BE2C (cell line): ENCODE measurements around the gene ADAMTS2.
A peak's percentile ranks its signal among the peaks of the same experiment; 100 is the strongest.

Source experiments
- DNase-seq: peaks from one replicate; pipeline ENCODE4 v3.0.0-alpha.2; 2020
- H3K27me3 ChIP-seq: fragments of 250-450 bp; sonication (Bioruptor Pico); 2 replicates; pipeline ENCODE4 v1.5.1; 2020; ENCODE audit warnings: mild to moderate bottlenecking
- H3K36me3 ChIP-seq: fragments of 250-450 bp; sonication (Bioruptor Pico); 2 replicates; pipeline ENCODE4 v1.5.1; 2020; ENCODE audit warnings: mild to moderate bottlenecking
- H3K4me1 ChIP-seq: fragments of 250-450 bp; sonication (Bioruptor Pico); 2 replicates; pipeline ENCODE4 v1.5.1; 2020
- H3K4me3 ChIP-seq: 2 replicates; pipeline ENCODE4 v1.5.1; 2011; ENCODE audit warnings: low read depth, low read length
- H3K9me3 ChIP-seq: fragments of 250-450 bp; sonication (Bioruptor Pico); 2 replicates; pipeline ENCODE4 v1.5.1; 2020
- TF ChIP-seq, protein P1 (sequence below): IDR thresholded peaks from 2 replicates; pipeline ENCODE4 v1.5.1; 2012; ENCODE audit warnings: mild to moderate bottlenecking, low read depth, low read length

Gene ADAMTS2

DNA sequence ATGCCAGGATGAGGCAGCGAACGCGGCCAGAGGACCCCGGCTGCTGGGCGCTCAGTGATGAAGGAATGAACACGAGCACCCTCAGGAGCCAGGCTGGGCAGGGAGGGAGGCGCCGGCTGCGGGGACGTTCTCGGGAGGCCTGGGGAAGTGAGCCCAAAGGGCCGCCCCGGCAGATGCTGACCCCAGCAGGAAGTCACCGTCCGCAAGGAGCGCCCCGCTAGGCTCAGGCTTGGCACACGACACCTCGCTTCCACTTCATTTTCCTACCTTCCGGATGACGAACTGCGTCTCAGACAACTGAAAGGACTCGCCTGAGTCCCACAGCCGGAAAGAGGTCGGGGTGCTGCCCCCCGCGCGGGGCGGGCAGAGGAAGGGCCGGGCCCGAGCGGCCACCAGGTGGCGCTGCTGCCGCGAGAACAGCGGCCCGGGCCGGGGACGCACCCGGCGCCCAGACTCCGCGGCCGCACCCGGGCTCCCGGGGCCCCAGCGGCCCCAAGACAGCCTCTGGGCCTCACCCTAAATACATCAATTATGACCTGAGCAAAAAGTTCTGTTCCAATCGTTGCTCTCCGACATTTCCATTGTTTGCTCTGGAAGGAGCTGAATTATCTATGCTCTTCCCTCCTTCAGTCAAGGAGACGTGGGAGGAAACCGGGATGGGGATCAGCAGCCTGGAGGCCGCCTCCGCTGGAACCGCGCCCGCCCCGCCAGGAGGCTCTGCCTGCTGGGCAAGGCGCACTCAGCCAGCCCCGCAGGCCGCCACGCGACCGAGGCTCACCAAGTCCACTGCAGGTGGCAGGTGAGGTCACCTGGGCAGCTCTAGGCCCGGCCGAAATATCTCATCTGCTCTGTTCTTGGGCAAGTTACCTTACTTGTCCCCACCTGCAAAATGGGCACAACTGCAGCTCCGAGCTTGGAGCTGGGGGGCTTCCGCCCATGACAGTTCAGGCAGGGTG, 178.1 kb downstream of the ADAMTS2 start:
- peak; percentile 58 for DNase-seq
- Histone ChIP-seq H3K4me3 (no peak overlapping the region), H3K27me3 (no peaks in the 10 kb centered on the region), H3K4me1 (no peaks in the 10 kb centered on the region), H3K36me3 (no peaks in the 10 kb centered on the region), H3K9me3 (no peaks in the 10 kb centered on the region)
- TF ChIP-seq, protein P1, sequence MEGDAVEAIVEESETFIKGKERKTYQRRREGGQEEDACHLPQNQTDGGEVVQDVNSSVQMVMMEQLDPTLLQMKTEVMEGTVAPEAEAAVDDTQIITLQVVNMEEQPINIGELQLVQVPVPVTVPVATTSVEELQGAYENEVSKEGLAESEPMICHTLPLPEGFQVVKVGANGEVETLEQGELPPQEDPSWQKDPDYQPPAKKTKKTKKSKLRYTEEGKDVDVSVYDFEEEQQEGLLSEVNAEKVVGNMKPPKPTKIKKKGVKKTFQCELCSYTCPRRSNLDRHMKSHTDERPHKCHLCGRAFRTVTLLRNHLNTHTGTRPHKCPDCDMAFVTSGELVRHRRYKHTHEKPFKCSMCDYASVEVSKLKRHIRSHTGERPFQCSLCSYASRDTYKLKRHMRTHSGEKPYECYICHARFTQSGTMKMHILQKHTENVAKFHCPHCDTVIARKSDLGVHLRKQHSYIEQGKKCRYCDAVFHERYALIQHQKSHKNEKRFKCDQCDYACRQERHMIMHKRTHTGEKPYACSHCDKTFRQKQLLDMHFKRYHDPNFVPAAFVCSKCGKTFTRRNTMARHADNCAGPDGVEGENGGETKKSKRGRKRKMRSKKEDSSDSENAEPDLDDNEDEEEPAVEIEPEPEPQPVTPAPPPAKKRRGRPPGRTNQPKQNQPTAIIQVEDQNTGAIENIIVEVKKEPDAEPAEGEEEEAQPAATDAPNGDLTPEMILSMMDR = peak; percentile 62

DNA sequence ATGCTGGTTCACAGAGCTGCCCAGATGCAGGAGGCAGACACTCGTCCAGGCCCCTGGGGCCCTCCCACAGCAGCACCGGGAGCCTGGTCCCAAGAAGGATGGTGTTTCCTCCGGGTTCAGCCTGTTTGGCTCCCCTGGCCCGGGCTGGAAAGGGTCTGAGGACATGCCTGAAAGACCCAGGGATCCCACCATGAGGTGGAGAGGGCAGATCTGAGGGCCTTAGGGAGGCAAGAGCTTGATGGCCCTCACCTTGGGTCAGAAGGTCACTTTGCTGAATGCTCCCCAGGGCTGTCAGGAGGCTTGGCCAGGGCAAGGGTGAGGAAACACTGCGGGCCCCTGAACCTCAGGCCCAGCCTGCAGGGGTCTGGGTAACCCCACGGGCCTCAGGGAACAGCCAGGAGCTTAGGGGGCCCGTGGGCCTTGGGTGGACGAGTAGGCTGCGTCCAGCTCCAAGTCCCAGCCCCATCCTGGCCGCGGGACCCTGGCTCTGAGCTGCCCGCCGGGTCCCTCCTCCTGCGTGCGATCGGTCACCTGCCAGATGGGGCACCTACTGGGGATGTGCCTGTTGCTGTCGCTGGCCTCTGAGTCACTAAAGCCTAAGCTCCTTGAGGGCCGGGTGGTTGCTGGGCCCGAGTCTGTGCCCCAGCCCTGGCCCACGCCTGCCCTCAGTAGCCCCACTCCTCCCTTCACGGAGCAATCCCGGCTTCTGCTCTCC, 178.9 kb downstream of the ADAMTS2 start:
- H3K27me3 ChIP-seq = no peaks in the 10 kb centered on the region
- TF ChIP-seq, protein P1 = no peak
- no peak overlapping the region for H3K4me3 ChIP-seq

DNA sequence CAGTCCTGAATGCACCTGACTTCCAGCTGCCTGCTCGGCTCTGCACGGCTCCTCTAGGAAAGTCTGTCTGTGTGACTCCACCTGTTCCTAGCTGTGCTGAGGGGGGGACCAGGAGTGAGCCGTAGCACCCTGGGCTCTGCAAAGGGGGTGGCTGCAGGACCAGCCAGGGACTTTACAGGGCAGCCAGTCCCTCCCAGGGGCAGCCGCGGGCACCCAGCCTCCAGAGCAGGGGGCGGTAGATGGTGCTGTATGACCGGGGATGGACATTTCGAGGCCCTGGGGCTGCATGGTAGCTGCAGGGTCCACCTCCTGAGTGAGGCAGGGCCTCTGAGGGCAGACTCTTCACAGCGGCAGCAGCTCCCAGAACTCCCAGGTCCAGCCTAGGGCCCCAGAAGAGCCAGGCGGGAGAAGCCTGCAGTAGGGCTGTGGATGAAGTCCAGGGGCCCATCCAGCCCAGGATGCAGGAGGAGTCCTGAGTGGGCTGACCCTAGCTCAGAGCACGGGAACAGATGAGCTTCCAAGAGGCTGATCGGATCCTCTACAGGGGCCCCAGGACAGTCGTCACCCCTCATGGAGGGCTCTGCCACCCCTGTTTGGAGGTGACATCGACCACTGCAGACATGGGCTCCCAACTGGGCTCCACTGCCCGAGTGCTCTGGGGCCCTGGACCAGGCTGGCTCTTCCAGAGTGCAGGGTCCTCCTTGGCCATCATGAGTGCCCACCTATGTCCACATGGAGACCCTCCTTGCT, 179.7 kb downstream of the ADAMTS2 start:
- Histone ChIP-seq H3K9me3 (no peaks in the 10 kb centered on the region), H3K4me3 (no peak overlapping the region), H3K36me3 (no peaks in the 10 kb centered on the region), H3K27me3 (no peaks in the 10 kb centered on the region), H3K4me1 (no peaks in the 10 kb centered on the region)
- no peak for DNase-seq
- TF ChIP-seq, protein P1 = no peak

More for the DNA sequence above, 178.9 kb downstream of the ADAMTS2 start:
- H3K9me3 ChIP-seq = no peaks in the 10 kb centered on the region
- no peaks in the 10 kb centered on the region for H3K36me3 ChIP-seq
- DNase-seq = no peak
- no peaks in the 10 kb centered on the region for H3K4me1 ChIP-seq

DNA sequence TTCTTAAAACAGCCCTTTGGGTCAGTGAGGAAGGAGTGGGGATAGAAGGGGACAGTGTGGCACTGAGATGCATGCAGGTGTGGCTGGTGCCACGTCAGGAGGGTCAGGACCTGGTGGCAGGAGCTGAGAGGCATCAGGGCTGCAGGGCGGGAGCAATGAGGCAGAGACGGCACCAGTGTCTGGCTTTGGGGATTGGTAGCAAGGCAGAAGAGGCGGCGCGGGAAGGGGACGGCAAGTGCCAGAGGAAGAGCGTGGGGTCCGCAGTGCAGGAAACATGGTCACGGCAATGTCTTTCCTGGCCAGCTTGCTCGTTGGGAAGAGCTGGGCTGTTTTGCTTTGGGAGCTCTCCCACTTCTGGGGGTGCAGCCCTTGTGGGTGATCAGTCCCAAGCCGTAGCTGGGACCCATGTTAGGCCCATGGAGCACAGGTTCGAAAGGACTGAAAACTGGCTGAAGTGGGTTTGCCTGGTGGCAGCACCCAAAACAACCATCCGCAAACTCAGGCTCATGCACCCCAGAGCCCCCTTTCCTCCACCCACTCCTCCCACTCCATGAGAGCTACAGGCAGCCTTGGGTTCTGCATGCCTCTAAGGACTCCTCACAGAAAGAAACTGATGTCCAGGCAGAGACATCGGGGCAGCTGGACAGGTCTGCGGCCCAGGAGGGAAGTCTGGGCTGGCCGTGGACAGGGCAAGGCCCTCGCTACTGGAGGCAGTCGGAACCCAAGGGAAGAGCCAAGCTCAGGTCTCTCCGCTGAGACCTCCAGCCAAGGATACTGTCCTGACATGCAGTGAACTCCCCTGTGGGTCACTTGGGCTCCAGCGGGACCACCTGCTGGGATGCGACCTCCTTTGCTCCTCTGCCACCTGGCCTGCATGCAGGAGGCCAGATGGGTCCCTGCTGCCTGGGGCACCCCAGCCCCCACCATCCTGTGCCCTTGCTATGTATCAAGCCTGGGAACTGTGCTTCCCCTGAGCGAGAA, 180.6 kb downstream of the ADAMTS2 start:
- DNase-seq = no peak
- TF ChIP-seq, protein P1 = no peak
- no peaks in the 10 kb centered on the region for H3K36me3 ChIP-seq
- H3K4me1 ChIP-seq = no peaks in the 10 kb centered on the region
- H3K4me3 ChIP-seq = no peak overlapping the region
- no peaks in the 10 kb centered on the region for H3K27me3 ChIP-seq
- H3K9me3 ChIP-seq = no peaks in the 10 kb centered on the region
